Globus pallidus (tissue), 1 donor: ENCODE measurements around the gene GSTK1.
A peak's percentile ranks its signal among the peaks of the same experiment; 100 is the strongest.
"Not testable (repeated sequence)": the region's sequence is repeated elsewhere in the genome, so short reads cannot be mapped to it uniquely, and the experiment has no call there.

ENCODE experiments used
- DNase-seq: peaks from one replicate; pipeline ENCODE4 v3.0.0-alpha.2; 2015; ENCODE audit warnings: low spot score

Gene GSTK1

DNA sequence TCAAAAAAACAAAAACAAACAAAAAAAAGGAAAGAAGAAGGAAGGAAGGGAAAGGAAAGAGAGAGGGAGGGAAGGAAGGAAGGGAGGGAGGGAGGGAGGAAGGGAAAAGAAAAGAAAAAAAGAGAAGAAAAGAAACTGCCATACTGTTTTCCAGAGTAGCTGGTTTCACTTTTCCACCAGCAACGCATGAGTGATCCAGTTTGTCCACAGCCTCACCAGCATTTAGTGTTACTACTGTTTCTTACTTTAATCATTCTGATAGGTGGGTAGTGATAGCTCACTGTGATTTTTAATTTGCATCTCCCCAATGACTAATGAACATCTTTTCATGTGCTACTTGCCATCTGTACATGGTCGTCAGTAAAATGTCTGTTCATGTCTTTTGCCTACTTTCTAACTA is 9.6 kb downstream of the GSTK1 start:
- no peak for DNase-seq

DNA sequence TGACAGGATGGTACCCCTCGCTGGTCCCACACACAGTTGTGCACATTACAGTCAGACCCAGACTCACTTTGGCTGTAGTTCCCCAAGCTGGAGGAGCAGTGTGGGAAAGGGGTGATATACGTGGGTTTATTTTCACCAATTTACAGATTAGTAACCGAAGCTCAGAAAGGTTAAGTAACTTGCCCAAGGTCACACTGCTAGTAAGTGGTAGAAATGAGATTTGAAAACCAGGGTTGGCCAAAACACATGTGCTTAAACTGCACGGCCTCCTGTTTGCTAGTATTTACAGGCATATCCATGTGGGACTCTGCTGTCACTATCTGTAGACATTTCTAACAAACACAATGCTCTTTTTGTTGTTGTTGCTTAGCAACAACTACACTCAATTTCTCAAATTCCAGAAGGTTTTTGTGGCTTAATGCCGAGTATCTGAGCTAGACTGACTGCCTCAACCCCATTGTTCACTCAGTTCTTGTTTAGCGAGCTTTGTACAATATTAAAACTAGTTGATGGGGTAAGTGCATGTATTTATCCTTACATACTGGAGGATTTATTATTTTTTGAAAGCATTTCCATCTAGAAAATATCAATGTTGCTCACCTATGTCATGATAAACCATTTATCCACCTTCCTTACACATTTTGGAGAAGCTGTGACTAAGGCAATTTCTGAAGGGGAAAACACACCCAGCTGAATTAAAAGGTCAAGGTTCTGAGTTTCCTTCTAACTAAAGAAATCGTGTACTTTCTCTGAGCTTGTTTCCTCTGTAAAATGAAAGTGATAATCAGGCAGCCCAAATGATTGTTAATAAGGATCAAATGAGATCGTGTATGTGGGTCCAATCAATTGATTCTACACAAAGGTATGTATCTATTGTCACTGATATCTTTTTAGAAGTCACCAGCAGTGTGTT is 16.2 kb downstream of the GSTK1 start:
- DNase-seq: peak; percentile 94

DNA sequence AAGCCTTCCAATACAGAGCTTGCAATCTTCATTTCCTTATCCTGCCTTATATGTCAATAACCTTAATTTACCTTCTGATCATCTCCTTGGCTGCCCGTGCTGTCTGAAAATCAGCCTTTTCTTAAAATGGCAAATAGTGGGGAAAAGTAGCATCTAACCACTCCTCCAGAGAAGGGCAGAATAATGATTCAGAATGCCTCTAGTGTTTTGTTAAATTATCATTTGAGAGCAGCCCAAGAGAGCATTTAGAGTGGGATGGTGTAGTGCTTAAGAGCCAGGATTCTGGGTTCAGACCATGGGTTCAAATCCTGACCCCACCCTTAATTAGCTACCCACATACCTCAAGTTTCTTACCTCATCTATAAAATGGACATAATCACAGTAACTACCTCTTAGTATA is 16.9 kb downstream of the GSTK1 start:
- peak; percentile 32 for DNase-seq

DNA sequence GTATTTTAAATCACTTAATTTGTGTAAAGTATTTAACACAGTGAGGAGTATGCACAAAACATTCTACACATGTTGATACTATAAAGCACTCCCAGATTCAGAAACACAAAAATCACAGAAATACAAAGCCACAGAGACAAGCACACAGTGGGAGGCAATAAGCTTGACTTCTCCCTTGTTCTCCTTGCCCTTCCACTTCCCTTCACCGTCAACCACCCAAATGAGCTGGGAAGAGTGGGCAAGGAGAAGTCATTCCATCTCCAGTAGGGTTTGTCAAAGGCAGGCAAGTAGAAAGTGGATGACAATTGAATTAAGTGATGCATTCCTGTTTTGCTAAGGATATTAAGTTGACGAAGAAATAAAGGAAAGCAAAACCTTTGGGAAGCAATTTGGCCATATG is 17.3 kb downstream of the GSTK1 start:
- peak; percentile 21 for DNase-seq

DNA sequence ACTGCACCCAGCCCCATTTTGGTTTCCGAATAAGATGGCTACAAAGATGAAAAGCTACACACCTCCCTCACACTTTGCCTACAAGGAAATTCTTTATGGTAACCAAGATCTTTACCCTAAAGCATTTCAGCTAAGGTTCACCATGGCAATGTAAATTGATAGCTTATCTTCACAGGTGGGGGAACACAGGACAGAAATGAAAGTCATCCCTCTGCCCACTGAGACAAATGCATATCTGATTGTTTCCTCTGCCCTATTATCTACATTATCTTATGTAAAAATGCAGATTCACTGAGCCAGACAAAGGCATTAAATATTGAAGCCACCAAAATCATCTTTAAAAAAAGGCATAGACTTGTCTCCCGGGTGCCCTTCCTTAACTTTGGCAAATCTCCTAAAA is 18.3 kb downstream of the GSTK1 start:
- DNase-seq: no peak

- DNase-seq: no peak
Measured at GRCh38 chr7:143282124-143282523, 18.9 kb downstream of the GSTK1 start.

DNA sequence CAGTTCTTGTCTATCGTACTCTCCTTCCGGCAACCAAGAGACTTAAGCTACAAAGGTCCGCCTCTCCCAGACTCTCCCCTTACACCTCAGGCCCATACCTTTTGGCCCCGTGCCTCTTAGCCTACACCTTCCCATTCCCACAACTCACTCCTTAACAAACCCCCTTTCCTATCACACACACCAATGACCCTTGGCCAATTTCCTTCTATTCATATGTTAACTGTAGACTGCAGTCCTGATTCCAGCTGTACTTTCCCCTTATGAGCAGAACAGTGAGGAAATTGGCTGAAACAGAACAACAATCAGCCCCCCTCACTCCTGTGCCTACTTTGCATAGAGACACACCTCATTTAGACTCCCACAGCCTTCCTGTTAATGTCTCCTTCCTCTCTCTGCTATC is 20.1 kb downstream of the GSTK1 start:
- DNase-seq: no peak

GRCh38 chr7:143284591-143285469 is 21.6 kb downstream of the GSTK1 start, which contains the start of gene TMEM139:
TMEM139 (plus strand) TSS chr7:143284958; CDS start chr7:143285958, 1,000 bp downstream.
- peak; percentile 79 for DNase-seq

- DNase-seq: no peak
Measured at GRCh38 chr7:143285470-143285778, 22.2 kb downstream of the GSTK1 start.

DNA sequence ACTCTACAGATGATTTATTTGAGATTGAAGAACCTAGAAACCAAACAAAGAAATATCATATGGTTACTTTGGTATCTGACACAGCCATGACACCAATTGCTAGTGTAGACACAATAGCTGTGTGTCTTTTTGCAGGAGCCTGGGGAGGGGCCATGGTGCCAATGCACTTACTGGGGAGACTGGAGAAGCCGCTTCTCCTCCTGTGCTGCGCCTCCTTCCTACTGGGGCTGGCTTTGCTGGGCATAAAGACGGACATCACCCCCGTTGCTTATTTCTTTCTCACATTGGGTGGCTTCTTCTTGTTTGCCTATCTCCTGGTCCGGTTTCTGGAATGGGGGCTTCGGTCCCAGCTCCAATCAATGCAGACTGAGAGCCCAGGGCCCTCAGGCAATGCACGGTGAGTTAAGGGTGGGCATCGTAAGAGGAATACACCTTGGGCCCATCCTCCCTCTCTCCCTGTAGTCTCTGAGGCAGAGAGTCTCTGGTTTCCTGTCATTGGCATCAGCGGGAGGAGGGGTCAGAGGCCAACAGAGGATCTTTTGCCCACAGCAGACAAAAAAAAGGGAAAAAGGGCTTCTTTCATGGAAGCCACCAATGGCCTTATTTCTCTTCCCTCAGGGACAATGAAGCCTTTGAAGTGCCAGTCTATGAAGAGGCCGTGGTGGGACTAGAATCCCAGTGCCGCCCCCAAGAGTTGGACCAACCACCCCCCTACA is 22.7 kb downstream of the GSTK1 start:
- peak; percentile 93 for DNase-seq

DNA sequence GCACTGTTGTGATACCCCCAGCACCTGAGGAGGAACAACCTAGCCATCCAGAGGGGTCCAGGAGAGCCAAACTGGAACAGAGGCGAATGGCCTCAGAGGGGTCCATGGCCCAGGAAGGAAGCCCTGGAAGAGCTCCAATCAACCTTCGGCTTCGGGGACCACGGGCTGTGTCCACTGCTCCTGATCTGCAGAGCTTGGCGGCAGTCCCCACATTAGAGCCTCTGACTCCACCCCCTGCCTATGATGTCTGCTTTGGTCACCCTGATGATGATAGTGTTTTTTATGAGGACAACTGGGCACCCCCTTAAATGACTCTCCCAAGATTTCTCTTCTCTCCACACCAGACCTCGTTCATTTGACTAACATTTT is 23.3 kb downstream of the GSTK1 start:
- DNase-seq: peak; percentile 79

DNA sequence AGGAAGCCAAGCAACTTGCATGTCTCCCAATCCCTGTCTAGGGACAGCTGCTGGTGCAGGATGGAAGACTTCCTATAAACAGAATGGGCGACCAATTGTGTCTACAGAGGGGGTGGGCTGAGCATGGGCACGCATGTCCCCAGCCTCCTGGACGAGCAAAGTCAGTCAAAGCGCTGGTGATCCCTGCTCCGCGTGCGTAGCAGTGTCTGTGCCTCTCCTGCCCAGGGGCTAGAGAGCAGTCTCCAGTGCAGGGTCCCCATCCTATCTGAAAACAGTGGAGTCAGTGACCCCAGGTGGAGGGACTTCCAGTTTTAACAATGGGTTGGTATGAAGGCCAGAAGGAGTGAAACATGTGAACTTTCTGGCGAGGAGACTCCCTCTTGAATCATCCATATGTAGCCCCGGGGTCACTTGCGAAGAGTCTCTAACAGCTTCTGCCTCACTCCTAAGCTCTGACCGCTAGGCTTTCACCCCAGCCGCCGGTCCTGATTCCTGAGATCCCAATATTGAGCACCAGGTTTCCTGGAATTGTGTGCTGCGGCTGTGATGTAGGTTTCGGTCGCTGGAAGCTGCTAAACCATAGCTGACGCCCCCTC is 24.2 kb downstream of the GSTK1 start:
- no peak for DNase-seq

GRCh38 chr7:143287935-143288826 is 24.9 kb downstream of the GSTK1 start, which contains the start of gene CASP2:
CASP2 (plus strand) TSS chr7:143288351; CDS start chr7:143288456, 105 bp downstream.
- peak; percentile 96 for DNase-seq

GRCh38 chr7:143288836-143289235 is 25.6 kb downstream of the GSTK1 start:
- no peak for DNase-seq

DNA sequence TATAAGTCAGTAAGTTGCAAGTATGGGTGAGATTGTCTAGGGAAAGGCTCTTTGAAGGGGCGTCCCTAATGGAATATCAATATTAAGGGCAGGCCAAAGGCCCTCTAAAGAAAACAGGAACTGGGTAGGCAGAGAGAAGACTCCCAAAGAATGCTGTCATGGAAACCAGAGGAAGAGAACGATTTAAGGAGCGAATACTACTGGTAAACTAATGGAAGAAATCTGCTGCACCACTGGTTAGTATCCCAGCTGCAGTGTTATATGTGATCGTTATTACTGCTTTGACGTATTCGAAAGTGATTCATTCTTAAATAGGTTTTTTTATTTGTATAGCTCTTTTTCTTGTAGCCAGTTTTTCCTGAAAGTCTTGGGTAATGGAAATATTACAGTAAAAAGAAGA is 26.2 kb downstream of the GSTK1 start:
- DNase-seq: no peak

- DNase-seq: not testable (repeated sequence)
Measured at GRCh38 chr7:143289888-143290287, 26.6 kb downstream of the GSTK1 start.

DNA sequence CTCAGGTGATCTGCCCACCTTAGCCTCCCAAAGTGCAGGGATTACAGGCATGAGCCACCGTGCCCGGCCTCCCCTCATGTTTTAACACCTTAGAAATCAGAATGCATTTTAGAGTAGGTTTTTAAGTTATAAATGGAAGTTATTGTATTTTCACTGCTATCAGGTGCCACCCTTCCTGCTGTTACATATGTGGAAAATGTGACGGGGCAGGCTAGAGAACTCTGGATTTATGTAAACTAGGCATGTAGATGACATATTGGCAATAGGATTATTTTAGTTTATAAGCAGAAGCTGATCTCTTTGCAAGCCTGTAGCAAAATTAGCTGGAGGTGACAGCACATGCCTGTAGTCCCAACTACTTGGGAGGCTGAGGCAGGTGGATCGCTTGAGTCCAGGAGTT is 27.1 kb downstream of the GSTK1 start:
- no peak for DNase-seq

DNA sequence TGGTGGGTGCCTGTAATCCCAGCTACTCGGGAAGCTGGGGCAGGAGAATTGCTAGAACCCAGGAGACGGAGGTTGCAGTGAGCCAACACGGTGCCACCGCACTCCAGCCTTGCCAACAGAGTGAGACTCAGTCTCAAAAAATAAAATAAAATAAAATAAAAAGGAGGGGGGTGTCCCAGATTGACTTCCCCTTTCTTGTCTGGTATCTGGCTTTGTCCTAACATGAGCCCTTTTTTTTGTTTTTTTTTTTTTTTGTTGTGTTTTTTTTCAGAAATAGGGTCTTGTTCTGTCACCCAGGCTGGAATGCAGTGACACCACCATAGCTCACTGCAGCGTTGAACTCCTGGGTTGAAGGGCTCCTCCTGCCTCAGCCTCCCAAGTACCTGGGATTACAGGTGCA is 29.6 kb downstream of the GSTK1 start:
- DNase-seq: no peak

GRCh38 chr7:143295870-143296269 is 32.6 kb downstream of the GSTK1 start:
- DNase-seq: no peak

DNA sequence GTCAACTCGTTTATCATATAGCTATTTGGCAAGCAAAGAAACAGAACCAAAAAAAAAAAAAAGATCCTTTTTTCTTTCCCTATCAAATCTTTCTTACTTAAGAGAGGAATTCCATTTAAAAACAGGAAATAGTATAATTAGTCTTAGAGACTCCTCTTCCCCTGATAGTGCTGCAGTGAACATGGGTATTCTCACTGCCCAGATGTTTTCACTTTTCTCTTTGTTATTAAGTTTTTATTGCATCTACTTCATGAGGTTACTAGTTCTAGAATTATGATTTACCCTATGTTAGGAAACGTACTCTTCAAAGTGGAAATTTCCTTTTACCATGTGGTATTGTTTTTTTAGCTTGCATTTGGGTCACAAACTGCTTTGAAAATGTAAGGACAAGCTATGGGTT is 33.4 kb downstream of the GSTK1 start:
- DNase-seq: no peak

DNA sequence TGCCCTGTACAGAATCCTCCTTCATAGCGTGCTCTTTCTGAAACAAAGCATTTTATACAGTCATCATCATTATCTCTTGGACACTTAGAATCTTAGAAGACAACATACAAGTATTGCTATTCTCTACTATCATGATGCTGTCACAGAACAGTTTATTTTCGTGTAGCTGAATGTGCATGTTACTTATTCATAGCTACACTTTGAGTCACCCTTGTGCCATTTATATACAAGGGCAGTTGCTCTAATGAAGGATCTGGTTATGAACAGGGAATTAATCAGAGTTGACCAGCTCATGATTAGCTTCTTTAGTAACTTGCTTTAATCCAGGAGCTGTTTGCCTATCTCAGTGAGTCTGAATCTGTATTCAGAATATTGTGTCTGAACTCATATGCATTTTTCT is 36.1 kb downstream of the GSTK1 start:
- no peak for DNase-seq
